SK-N-SH (cell line): ENCODE results near the gene ZNF775.

Experiments used
- CHD2 ChIP-seq: fragments of 150-350 bp; IDR thresholded peaks from 2 replicates; pipeline ENCODE4 v1.6.1; 2018; ENCODE audit warnings: low read length; ENCODE audit not compliant: partially characterized antibody
- CTCF ChIP-seq: fragments of 200-600 bp; sonication (generic); IDR thresholded peaks from 2 replicates; pipeline ENCODE4 v1.6.1; 2017; ENCODE audit warnings: antibody characterized with exemption, mild to moderate bottlenecking, moderate library complexity
- ELF1 ChIP-seq: IDR thresholded peaks from 2 replicates; pipeline ENCODE4 v1.4.0; 2012
- EP300 ChIP-seq, 2 experiments: IDR thresholded peaks; 2 replicates each; pipeline versions ENCODE4 v1.4.0 to v1.6.1; 2012; ENCODE audit warnings: borderline replicate concordance in 1 of 2, low read depth in 1 of 2, low read length in 1 of 2
- FOXM1 ChIP-seq: IDR thresholded peaks from 2 replicates; pipeline ENCODE4 v1.4.0; 2012; ENCODE audit warnings: low read depth, mild to moderate bottlenecking
- JUND ChIP-seq: IDR thresholded peaks from 2 replicates; pipeline ENCODE4 v1.4.0; 2012
- MEF2A ChIP-seq: IDR thresholded peaks from 2 replicates; pipeline ENCODE4 v1.4.0; 2012; ENCODE audit warnings: low read depth, borderline replicate concordance
- POLR2AphosphoS5 ChIP-seq: IDR thresholded peaks from 2 replicates; pipeline ENCODE4 v1.6.1; 2012; ENCODE audit warnings: low read depth, low read length
- RAD21 ChIP-seq: IDR thresholded peaks from 2 replicates; pipeline ENCODE4 v1.6.1; 2012; ENCODE audit warnings: mild to moderate bottlenecking, low read length
- REST ChIP-seq: IDR thresholded peaks from 2 replicates; pipeline ENCODE4 v1.6.1; 2012; ENCODE audit warnings: mild to moderate bottlenecking, low read depth, low read length, moderate library complexity
- RFX5 ChIP-seq: IDR thresholded peaks from 2 replicates; pipeline ENCODE4 v1.6.1; 2012; ENCODE audit warnings: mild to moderate bottlenecking, improper control_type of control experiment, low read length
- TAF1 ChIP-seq: IDR thresholded peaks from 2 replicates; pipeline ENCODE4 v1.6.1; 2012; ENCODE audit warnings: low read depth, mild to moderate bottlenecking, low read length, moderate library complexity, borderline replicate concordance
- USF1 ChIP-seq: IDR thresholded peaks from 2 replicates; pipeline ENCODE4 v1.4.0; 2012; ENCODE audit warnings: low read depth, borderline replicate concordance
- YY1 ChIP-seq: IDR thresholded peaks from 2 replicates; pipeline ENCODE4 v1.4.0; 2012; ENCODE audit warnings: low read depth, mild to moderate bottlenecking

GRCh38 chr7:150401424-150401790 is 22.3 kb downstream of the ZNF775 start:
- TF ChIP-seq CTCF = no peak
- TF ChIP-seq CHD2 = no peak
- no peak for TF ChIP-seq YY1
- TF ChIP-seq TAF1 = no peak
- no peak for TF ChIP-seq RAD21
- no peak for TF ChIP-seq POLR2AphosphoS5
- no peak for TF ChIP-seq RFX5
- TF ChIP-seq ELF1 = no peak
- TF ChIP-seq REST = no peak
- TF ChIP-seq USF1 = no peak
- TF ChIP-seq FOXM1 = no peak
- no peak for TF ChIP-seq MEF2A
- no peak for TF ChIP-seq JUND
- TF ChIP-seq EP300 (IDR thresholded peaks at IDR 0.05; ENCODE audit: borderline replicate concordance in 1 of 2, low read depth in 1 of 2, low read length in 1 of 2) = no peak
